IMR-90 (cell line): ENCODE results near the gene CDH7.

Experiments used
- CEBPB ChIP-seq: IDR thresholded peaks from 2 replicates; pipeline ENCODE4 v1.6.1; 2012; ENCODE audit warnings: low read depth, low read length, improper control_type of control experiment
- CTCF ChIP-seq: conservative IDR thresholded peaks from 2 replicates; pipeline ENCODE4 v1.5.1; 2012; ENCODE audit warnings: mild to moderate bottlenecking, low read depth, low read length, improper control_type of control experiment
- ELK1 ChIP-seq: fragments of 150-350 bp; IDR thresholded peaks from 2 replicates; pipeline ENCODE4 v1.6.1; 2016; ENCODE audit warnings: low read depth, mild to moderate bottlenecking, low read length, moderate library complexity, borderline replicate concordance
- MAZ ChIP-seq: IDR thresholded peaks from 2 replicates; pipeline ENCODE4 v1.6.1; 2012; ENCODE audit warnings: low read depth, mild to moderate bottlenecking, low read length, improper control_type of control experiment, moderate library complexity, borderline replicate concordance
- NFE2L2 ChIP-seq: fragments of 150-350 bp; IDR thresholded peaks from 2 replicates; pipeline ENCODE4 v1.6.1; 2016; ENCODE audit warnings: low read depth, mild to moderate bottlenecking, low read length
- RAD21 ChIP-seq: IDR thresholded peaks from 2 replicates; pipeline ENCODE4 v1.6.1; 2012; ENCODE audit warnings: low read length, improper control_type of control experiment
- RCOR1 ChIP-seq: IDR thresholded peaks from 2 replicates; pipeline ENCODE4 v1.6.1; 2012; ENCODE audit warnings: mild to moderate bottlenecking, low read length, improper control_type of control experiment; ENCODE audit not compliant: insufficient replicate concordance
- RFX5 ChIP-seq: IDR thresholded peaks from 2 replicates; pipeline ENCODE4 v1.8.0; 2012; ENCODE audit warnings: low read depth, mild to moderate bottlenecking, low read length, moderate library complexity
- USF2 ChIP-seq: fragments of 150-350 bp; IDR thresholded peaks from 2 replicates; pipeline ENCODE4 v1.6.1; 2017; ENCODE audit warnings: mild to moderate bottlenecking, antibody characterized with exemption, low read length, low read depth

DNA sequence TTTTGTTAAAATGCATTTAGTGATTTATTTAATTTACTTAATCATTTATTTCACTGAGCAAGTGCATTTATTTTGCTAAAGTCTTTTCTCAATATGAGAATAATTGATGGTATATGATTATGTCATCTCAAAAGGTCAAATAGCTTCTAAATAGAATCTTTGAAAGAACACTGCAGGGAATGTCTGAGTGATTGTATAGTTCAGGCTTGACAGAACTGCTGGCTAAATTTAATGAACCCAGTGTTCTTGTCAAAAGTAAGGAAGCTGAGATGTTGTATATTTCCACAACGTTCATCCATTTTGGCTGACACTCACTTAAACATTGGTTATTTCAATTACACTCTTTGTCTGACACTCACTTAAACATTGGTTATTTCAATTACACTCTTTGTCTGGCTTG lies 39.3 kb upstream of the CDH7 start:
- no peak for TF ChIP-seq NFE2L2
- TF ChIP-seq CTCF: no peak
- no peak for TF ChIP-seq MAZ
- TF ChIP-seq RFX5: no peak
- TF ChIP-seq RAD21: no peak
- no peak for TF ChIP-seq ELK1
- TF ChIP-seq USF2: no peak
- TF ChIP-seq CEBPB: no peak
- no peak for TF ChIP-seq RCOR1
